Hematopoietic multipotent progenitor cell treated with erythropoietin and hydrocortisone succinate and interleukin-3 and kit ligand, for 6 days (in vitro differentiated cells): Measurements from ENCODE around the gene PRKG1.

ENCODE experiments used
- DNase-seq: peaks from one replicate; pipeline ENCODE4 v3.0.0-alpha.2; 2015

PRKG1 gene

GRCh38 chr10:51077074-51077473, 2.8 kb downstream of the PRKG1 start:
- DNase-seq = no peak

GRCh38 chr10:51077507-51077906, 3.2 kb downstream of the PRKG1 start:
- no peak for DNase-seq

GRCh38 chr10:51079331-51079730, 5.0 kb downstream of the PRKG1 start:
- no peak for DNase-seq

GRCh38 chr10:51079766-51080165, 5.5 kb downstream of the PRKG1 start:
- no peak for DNase-seq

- no peak for DNase-seq
These were observed 6.2 kb downstream of the PRKG1 start for GRCh38 chr10:51080311-51081006.

- no peak for DNase-seq
These were observed 8.6 kb downstream of the PRKG1 start for GRCh38 chr10:51082857-51083256.

GRCh38 chr10:51083356-51083853, 9.1 kb downstream of the PRKG1 start:
- no peak for DNase-seq

- no peak for DNase-seq
These were observed 10.9 kb downstream of the PRKG1 start for GRCh38 chr10:51085204-51085603.

- DNase-seq = no peak
These were observed 12.4 kb downstream of the PRKG1 start for GRCh38 chr10:51086710-51087109.

- no peak for DNase-seq
These were observed 12.8 kb downstream of the PRKG1 start for GRCh38 chr10:51087114-51087513.

GRCh38 chr10:51090190-51090589, 15.9 kb downstream of the PRKG1 start:
- no peak for DNase-seq

- DNase-seq = no peak
These were observed 18.1 kb downstream of the PRKG1 start for GRCh38 chr10:51092402-51092801.

- no peak for DNase-seq
These were observed 21.2 kb downstream of the PRKG1 start for GRCh38 chr10:51095444-51095843.

- no peak for DNase-seq
These were observed 23.3 kb downstream of the PRKG1 start for GRCh38 chr10:51097546-51097945.

- DNase-seq = no peak
These were observed 25.9 kb downstream of the PRKG1 start for GRCh38 chr10:51100221-51100620.

GRCh38 chr10:51103554-51104217, 29.4 kb downstream of the PRKG1 start:
- no peak for DNase-seq

- no peak for DNase-seq
These were observed 32.1 kb downstream of the PRKG1 start for GRCh38 chr10:51106311-51106945.

GRCh38 chr10:51108406-51108805, 34.1 kb downstream of the PRKG1 start:
- DNase-seq = no peak

GRCh38 chr10:51109801-51110533, 35.7 kb downstream of the PRKG1 start:
- DNase-seq = no peak

- no peak for DNase-seq
These were observed 37.7 kb downstream of the PRKG1 start for GRCh38 chr10:51112013-51112412.

- no peak for DNase-seq
These were observed 38.7 kb downstream of the PRKG1 start for GRCh38 chr10:51113007-51113406.

- DNase-seq = no peak
These were observed 42.9 kb downstream of the PRKG1 start for GRCh38 chr10:51117053-51117660.

GRCh38 chr10:51117794-51118193, 43.5 kb downstream of the PRKG1 start:
- no peak for DNase-seq
